ENCODE results near the gene LRP8. TPM values are rescaled to one million over a fixed set of nuclear protein-coding genes. Genes with fewer than 3 reads are reported as not detected.

Gene LRP8
- total and polyA plus RNA-seq, 2 of the 4 experiments (the other 2 are of a cell fraction) = 12.0 to 12.1 TPM

DNA sequence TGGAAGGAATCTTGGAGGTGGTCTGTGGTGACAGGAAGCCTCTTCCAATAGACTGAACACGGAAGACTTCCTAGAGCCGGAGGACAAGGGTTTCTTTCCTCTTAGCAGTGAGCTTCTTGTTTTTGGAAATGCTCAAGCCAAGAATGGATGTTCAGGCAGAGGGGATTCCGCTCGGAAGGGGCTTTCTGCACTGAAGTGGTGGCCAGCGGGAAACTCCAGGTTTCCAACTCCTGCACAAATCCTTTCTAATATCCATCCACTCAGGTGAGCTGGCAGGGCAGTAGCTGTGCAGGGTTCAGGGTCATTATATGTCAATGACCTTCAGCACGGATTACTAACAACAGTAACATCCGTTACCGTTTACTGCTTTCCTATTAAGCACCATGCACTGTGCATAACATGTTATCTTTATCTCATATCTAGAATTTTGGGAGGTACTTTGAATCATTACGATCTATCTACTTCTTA lies 131.8 kb downstream of the LRP8 start:
- Histone ChIP-seq H3K18ac (ENCODE audit: low read depth, low read length) (no peak overlapping the region), H3K27me3 (ENCODE audit: control insufficient read depth, insufficient read depth, low read length) (no peaks in the 10 kb centered on the region), H2BK5ac (ENCODE audit: low read depth, low read length, poor library complexity, severe bottlenecking) (peak overlapping the region; percentile 25), H2BK15ac (ENCODE audit: low read depth, low read length) (no peak overlapping the region), H3K56ac (ENCODE audit: extremely low read depth, insufficient read depth, low read length) (peak overlapping the region; percentile 49), H4K20me1 (ENCODE audit: insufficient read depth, low read length) (no peaks in the 10 kb centered on the region), H4K5ac (ENCODE audit: low read depth, low read length) (peak overlapping the region; percentile 40), H3K9ac (ENCODE audit: low read depth, low read length) (peak overlapping the region; percentile 25; the same call in 1 of the 2 replicates), H3K9me1 (ENCODE audit: insufficient read depth, low read length) (peaks cover 14% of the 10 kb centered on the region), H2BK20ac (ENCODE audit: low read depth, low read length) (peak overlapping the region; percentile 18; the same call in 1 of the 2 replicates), H3K4me1 (ENCODE audit: control insufficient read depth, insufficient read depth, low read length) (peaks cover 13% of the 10 kb centered on the region), H3K27ac (ENCODE audit: insufficient read depth, low read length) (0 out of 2 replicates have a peak overlapping the region, but pooled peaks have one; percentile 4), H3K4ac (ENCODE audit: low read depth, low read length) (peak overlapping the region; percentile 65), H3K4me3 (ENCODE audit: insufficient read depth, low read depth, low read length) (peak overlapping the region; percentile 68; the same call in 1 of the 2 replicates), H2AK5ac (ENCODE audit: low read depth, low read length) (peak overlapping the region; percentile 26; the same call in 1 of the 2 replicates), H4K91ac (ENCODE audit: insufficient read depth, low read depth, low read length) (peak overlapping the region; percentile 10; the same call in 1 of the 2 replicates), H2AFZ (replicated peaks; ENCODE audit: low read length, poor library complexity) (peak overlapping the region; percentile 80), H3K36me3 (ENCODE audit: control insufficient read depth, insufficient read depth, low read length) (peaks cover 8% of the 10 kb centered on the region), H3K79me1 (ENCODE audit: low read depth in 1 of 2, low read length in 2 of 2) (peaks cover 25 to 30% of the 10 kb centered on the region in 2 experiments), H4K8ac (ENCODE audit: low read depth in 2 of 2, low read length in 2 of 2) (peak overlapping the region; percentile 10 to 84), H3K4me2 (ENCODE audit: low read depth, low read length) (peak overlapping the region; percentile 80), H2AK9ac (replicated peaks; ENCODE audit: low read depth, low read length, poor library complexity) (peak overlapping the region; percentile 1), H3K14ac (replicated peaks; ENCODE audit: low read depth, low read length) (peak overlapping the region; percentile 39), H3K9me3 (ENCODE audit: control insufficient read depth, insufficient read depth, low read length) (no peaks in the 10 kb centered on the region), H2BK120ac (ENCODE audit: low read depth, low read length) (peak overlapping the region; percentile 37; the same call in 1 of the 2 replicates), H3K23ac (ENCODE audit: low read depth, low read length) (peak overlapping the region; percentile 1; the same call in 1 of the 2 replicates)
- CTCF ChIA-PET = interaction anchor here (1.0 to 1.1 kb wide), 2 partner anchors 13 to 16 kb away, joined by 3 to 4 read pairs; no protein-coding TSS in a partner anchor
- 47% methylated on average over 3 of the region's 9 CpGs; no CpG with 5 or more reads in 1 of the 2 experiments for WGBS, 2 experiments (ENCODE audit: extremely low coverage in 2 of 2, insufficient read length in 1 of 2)
- ATAC-seq (ENCODE audit: low read depth) (no peak), DNase-seq (no peak)
- dilution Hi-C loops (cut with HindIII; ENCODE audit: low sequenced_read_pairs, unreplicated experiment) (no loop called here), in situ Hi-C loops (cut with MboI; ENCODE audit: low sequenced_read_pairs) (no loop called here), intact Hi-C loops (cut with micrococcal nuclease) (loop anchor here (5.0 kb wide), 2 partner anchors 134 to 369 kb away; partner anchors contain the start of gene PODN)
- POLR2A ChIA-PET (ENCODE audit: unreplicated experiment) = interaction anchor here (0.6 to 1.0 kb wide), 4 partner anchors 16 to 51 kb away, joined by 3 to 5 read pairs (median 4); no protein-coding TSS in a partner anchor
- no TSS peak for BruUV-seq (replicated peaks)
- no peak for TF ChIP-seq POLR2A (IDR thresholded peaks at IDR 0.05; ENCODE audit: low read depth, low read length)
- TF ChIP-seq CHD1 (IDR thresholded peaks at IDR 0.05; ENCODE audit: low read depth, low read length) = no peak
- TF ChIP-seq MXI1 (IDR thresholded peaks at IDR 0.05; ENCODE audit: borderline replicate concordance, low read depth, low read length) = no peak
- TF ChIP-seq RCOR1 (IDR thresholded peaks at IDR 0.05; ENCODE audit: insufficient replicate concordance, low read length) = no peak
- no peak for TF ChIP-seq SMC3 (IDR thresholded peaks at IDR 0.05; ENCODE audit: low read depth, low read length)
- TF ChIP-seq, protein P1, sequence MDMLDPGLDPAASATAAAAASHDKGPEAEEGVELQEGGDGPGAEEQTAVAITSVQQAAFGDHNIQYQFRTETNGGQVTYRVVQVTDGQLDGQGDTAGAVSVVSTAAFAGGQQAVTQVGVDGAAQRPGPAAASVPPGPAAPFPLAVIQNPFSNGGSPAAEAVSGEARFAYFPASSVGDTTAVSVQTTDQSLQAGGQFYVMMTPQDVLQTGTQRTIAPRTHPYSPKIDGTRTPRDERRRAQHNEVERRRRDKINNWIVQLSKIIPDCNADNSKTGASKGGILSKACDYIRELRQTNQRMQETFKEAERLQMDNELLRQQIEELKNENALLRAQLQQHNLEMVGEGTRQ (IDR thresholded peaks at IDR 0.05; ENCODE audit: low read depth, low read length) = no peak
- no peak for TF ChIP-seq BHLHE40 (IDR thresholded peaks at IDR 0.05; ENCODE audit: low read depth, low read length)
- no peak for TF ChIP-seq FOS (IDR thresholded peaks at IDR 0.05; ENCODE audit: low read depth, low read length)
- TF ChIP-seq RFX5 (IDR thresholded peaks at IDR 0.05; ENCODE audit: low read depth, low read length) = no peak
- no peak for TF ChIP-seq RAD21 (IDR thresholded peaks at IDR 0.05; ENCODE audit: low read length)
- TF ChIP-seq MAZ (IDR thresholded peaks at IDR 0.05; ENCODE audit: borderline replicate concordance, low read depth, low read length) = no peak
- no peak for TF ChIP-seq NFE2L2 (IDR thresholded peaks at IDR 0.05; ENCODE audit: low read depth, low read length)
- TF ChIP-seq, protein P2, sequence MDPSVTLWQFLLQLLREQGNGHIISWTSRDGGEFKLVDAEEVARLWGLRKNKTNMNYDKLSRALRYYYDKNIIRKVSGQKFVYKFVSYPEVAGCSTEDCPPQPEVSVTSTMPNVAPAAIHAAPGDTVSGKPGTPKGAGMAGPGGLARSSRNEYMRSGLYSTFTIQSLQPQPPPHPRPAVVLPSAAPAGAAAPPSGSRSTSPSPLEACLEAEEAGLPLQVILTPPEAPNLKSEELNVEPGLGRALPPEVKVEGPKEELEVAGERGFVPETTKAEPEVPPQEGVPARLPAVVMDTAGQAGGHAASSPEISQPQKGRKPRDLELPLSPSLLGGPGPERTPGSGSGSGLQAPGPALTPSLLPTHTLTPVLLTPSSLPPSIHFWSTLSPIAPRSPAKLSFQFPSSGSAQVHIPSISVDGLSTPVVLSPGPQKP (IDR thresholded peaks at IDR 0.05; ENCODE audit: borderline replicate concordance, low read depth, low read length) = no peak
- no peak for TF ChIP-seq CEBPB (IDR thresholded peaks at IDR 0.05; ENCODE audit: low read depth, low read length)
- TF ChIP-seq, protein P3, sequence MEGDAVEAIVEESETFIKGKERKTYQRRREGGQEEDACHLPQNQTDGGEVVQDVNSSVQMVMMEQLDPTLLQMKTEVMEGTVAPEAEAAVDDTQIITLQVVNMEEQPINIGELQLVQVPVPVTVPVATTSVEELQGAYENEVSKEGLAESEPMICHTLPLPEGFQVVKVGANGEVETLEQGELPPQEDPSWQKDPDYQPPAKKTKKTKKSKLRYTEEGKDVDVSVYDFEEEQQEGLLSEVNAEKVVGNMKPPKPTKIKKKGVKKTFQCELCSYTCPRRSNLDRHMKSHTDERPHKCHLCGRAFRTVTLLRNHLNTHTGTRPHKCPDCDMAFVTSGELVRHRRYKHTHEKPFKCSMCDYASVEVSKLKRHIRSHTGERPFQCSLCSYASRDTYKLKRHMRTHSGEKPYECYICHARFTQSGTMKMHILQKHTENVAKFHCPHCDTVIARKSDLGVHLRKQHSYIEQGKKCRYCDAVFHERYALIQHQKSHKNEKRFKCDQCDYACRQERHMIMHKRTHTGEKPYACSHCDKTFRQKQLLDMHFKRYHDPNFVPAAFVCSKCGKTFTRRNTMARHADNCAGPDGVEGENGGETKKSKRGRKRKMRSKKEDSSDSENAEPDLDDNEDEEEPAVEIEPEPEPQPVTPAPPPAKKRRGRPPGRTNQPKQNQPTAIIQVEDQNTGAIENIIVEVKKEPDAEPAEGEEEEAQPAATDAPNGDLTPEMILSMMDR (conservative IDR thresholded peaks at IDR 0.05; ENCODE audit: low read depth, low read length) = no peak

Measured in IMR-90 (cell line).